ENCODE measurements around the gene ALB.

The ALB gene

DNA sequence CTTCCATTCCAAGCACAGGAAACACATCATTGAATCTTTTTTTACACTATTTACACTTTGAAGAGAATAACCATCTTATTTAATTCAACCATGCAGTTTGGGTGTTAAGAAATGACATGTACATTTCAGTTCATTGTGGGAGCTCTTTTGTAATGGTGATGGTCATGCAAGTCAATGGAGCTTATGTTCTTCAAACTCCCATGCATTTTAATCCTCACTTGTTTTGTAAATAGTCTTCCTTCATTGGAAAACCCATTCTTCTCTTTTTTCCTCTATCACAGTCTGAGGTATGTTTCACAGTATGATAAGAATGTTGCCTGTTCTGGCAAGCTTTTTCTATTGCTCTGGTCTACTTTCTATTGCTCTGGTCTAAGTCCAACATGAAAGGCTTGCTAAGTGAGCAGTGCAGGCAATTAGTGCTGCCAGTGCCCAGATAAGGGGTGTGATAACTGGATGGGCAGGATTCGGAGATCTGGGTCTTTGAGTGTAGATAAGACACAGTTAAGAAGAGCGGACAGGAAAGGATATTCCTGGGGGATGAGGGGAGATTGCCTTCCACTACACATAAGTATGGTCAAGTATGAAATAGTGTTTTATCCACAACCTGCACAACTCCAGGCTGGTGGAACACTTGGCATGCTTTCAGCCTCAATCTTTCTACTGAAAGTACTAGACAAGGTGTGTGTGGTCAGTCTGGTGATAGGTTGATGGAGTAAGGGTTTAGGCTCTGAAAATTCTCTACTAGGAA lies 49.0 kb downstream of the ALB start:
- no peak for DNase-seq

- no peak for DNase-seq
Observed at GRCh38 chr4:73453701-73454005, 49.6 kb downstream of the ALB start.

GRCh38 chr4:73454920-73455319 lies 50.8 kb downstream of the ALB start:
- DNase-seq, result no peak

DNA sequence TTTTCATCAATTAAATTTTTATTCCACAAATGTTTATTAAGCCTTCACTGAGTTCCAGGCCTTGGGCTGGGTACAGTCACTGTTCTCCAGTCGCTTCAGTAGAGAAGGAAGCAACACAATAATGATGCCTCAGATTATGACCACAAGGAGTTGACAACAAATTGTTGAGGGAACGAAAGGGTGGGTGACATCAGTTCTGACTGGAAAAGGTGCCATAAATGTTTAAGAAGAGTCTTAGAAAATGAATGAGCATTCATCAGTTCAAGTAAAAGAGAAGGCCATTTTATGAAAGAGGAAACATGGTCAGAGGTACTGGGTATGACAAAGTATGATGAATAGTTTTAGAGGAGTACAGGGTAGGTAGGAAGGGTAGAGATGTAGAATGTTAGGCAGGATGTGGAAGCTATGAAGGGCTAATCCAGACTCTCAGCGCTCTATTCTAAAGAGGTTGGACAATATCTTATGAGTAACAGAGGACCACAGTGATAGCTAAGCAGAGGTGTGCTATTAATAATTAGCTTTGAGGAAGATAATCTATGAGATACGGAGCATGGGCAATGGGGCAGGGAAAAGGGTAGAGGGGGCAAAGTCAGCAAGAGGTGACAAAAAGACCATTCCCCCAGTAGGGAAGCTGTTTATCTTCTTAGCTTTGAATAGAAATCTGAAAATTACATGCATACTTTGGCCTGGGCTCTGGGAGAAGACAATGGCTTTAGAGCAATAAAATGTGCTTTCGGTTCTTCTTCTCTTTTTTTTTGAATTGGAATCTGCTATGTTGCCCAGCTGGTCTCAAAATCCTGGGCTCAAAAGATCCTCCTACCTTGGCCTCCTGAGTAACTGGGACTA lies 52.3 kb downstream of the ALB start:
- DNase-seq, result no peak

DNA sequence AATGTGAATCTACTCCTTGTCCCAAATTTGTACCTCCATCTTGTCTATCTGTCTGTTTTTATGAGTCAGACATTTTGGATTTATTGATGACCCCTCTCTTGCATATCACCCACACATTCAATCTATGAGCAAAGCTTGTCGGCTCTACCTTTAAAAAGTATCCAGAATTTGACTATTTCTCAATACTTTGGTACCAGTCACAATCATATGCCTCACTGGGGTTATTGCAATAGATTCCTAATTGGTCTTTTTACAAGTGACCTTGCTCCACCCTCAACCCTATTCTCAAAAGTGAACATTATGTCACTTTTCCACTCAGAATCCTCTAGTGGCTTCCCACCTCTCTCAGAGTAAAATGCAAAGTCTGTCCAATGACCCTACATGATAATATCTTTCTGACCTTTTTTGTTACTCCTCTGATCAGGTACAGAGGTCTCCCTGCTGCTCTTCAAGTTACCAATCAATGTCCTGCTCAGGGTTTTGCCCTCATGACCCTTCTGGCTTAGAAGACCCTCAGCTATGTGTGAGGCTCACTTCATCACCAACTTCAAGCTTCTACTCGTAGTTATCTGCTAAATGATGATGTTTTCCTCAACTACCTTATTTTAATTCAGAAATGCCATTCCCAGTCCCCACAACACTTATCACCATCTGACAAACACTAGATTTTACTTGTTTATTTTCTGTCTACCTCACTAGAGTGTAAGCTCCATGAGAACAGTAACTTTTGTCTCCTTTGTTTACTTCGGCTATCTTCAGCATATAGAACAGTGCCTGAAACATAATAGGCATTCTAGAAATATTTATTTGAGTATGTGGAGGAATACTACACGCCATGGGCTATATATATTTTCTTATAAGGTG lies 54.3 kb downstream of the ALB start:
- no peak for DNase-seq

GRCh38 chr4:73459048-73459421 lies 54.9 kb downstream of the ALB start:
- no peak for DNase-seq

DNA sequence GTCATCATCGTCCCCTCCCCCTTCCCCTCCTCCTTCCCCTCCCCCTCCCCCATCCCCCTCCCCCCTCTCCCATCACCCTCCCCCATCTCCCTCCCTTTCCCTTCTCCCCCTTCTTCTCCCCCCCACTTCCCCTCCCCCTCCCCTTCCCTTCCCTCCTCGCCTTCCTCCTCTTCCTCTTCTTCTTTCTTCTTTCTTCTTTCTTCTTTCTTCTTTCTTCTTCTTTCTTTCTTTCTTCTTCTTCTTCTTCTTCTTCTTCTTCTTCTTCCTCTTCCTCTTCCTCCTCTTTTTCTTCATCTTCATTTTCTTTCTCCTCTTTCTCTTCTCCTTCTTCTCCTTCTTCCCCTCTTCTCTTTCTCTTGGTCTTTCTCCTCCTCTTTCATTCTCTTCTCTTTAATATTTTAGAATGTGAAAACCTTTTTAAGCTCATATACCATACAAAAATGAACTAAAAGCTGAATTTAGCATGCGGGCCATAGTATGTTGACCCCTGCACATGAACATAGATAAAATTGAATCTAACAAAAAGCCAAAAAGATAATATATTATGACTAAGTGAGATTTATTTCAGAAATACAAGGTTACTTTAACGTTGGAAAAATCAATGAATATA lies 56.9 kb downstream of the ALB start:
- no peak for DNase-seq

- no peak for DNase-seq
Observed at GRCh38 chr4:73468170-73468569, 64.1 kb downstream of the ALB start.

GRCh38 chr4:73470728-73471127 lies 66.6 kb downstream of the ALB start:
- no peak for DNase-seq
